GM23338 (cell line): ENCODE data around the gene RAB40C. TPM values are rescaled to one million over a fixed set of nuclear protein-coding genes. Genes with fewer than 3 reads are reported as not detected.

Experiments
- ATAC-seq: fragments of 200-7000 bp; cut with Tn5 transposase; 3 replicates; pipeline ENCODE4 v1.9.1; 2020
- DNase-seq: peaks from one replicate; pipeline ENCODE4 v3.0.0-alpha.2; 2015; ENCODE audit warnings: low spot score
- H2AFZ ChIP-seq: fragments of 200-600 bp; sonication (generic); 2 replicates; pipeline ENCODE4 v1.8.0; 2016; ENCODE audit warnings: antibody characterized with exemption, mild to moderate bottlenecking, moderate library complexity
- H3F3A ChIP-seq: fragments of 200-600 bp; sonication (generic); replicated peaks from 2 replicates; pipeline ENCODE4 v1.8.0; 2017; ENCODE audit warnings: antibody characterized with exemption, mixed run types, low read depth
- H3K27ac ChIP-seq: fragments of 200-600 bp; sonication (generic); 2 replicates; pipeline ENCODE4 v1.6.1; 2016; ENCODE audit warnings: low read depth
- H3K27me3 ChIP-seq: fragments of 200-600 bp; sonication (generic); 2 replicates; pipeline ENCODE4 v1.8.0; 2016; ENCODE audit warnings: mild to moderate bottlenecking, mixed run types, moderate library complexity; ENCODE audit not compliant: insufficient read depth
- H3K36me3 ChIP-seq: fragments of 200-600 bp; sonication (generic); 2 replicates; pipeline ENCODE4 v1.8.0; 2016; ENCODE audit warnings: mild to moderate bottlenecking; ENCODE audit not compliant: insufficient read depth
- H3K4me1 ChIP-seq: fragments of 200-600 bp; sonication (generic); 2 replicates; pipeline ENCODE4 v1.8.0; 2016; ENCODE audit warnings: mild to moderate bottlenecking, moderate library complexity; ENCODE audit not compliant: insufficient read depth
- H3K4me2 ChIP-seq: fragments of 200-600 bp; sonication (generic); 2 replicates; pipeline ENCODE4 v1.7.1; 2017; ENCODE audit warnings: mixed run types
- H3K4me3 ChIP-seq: fragments of 200-600 bp; sonication (generic); 2 replicates; pipeline ENCODE4 v1.6.1; 2016; ENCODE audit warnings: mixed run types
- H3K79me2 ChIP-seq: fragments of 200-600 bp; sonication (generic); replicated peaks from 2 replicates; pipeline ENCODE4 v1.8.0; 2017; ENCODE audit warnings: mild to moderate bottlenecking; ENCODE audit not compliant: insufficient read depth
- H3K9me2 ChIP-seq: fragments of 200-600 bp; sonication (generic); 2 replicates; pipeline ENCODE4 v1.8.0; 2017; ENCODE audit not compliant: insufficient read depth
- H4K20me1 ChIP-seq: fragments of 200-600 bp; sonication (generic); replicated peaks from 2 replicates; pipeline ENCODE4 v1.8.0; 2017; ENCODE audit warnings: mild to moderate bottlenecking; ENCODE audit not compliant: insufficient read depth
- H3K27ac Mint-ChIP-seq: 2 replicates; pipeline ENCODE4 v1.8.0; 2020; ENCODE audit warnings: inconsistent platforms, mild to moderate bottlenecking, moderate library complexity, mixed read lengths
- H3K27me3 Mint-ChIP-seq: 3 replicates; pipeline ENCODE4 v1.8.0; 2022; ENCODE audit warnings: low read depth, mild to moderate bottlenecking, moderate library complexity, mixed read lengths, inconsistent platforms; ENCODE audit not compliant: insufficient read depth, poor library complexity
- H3K36me3 Mint-ChIP-seq: 3 replicates; pipeline ENCODE4 v1.8.0; 2021; ENCODE audit warnings: low read depth, mild to moderate bottlenecking, inconsistent platforms, moderate library complexity, mixed read lengths
- H3K4me1 Mint-ChIP-seq: 3 replicates; pipeline ENCODE4 v1.8.0; 2020; ENCODE audit warnings: mild to moderate bottlenecking, inconsistent platforms, mixed read lengths
- H3K4me3 Mint-ChIP-seq: 3 replicates; pipeline ENCODE4 v1.8.0; 2021; ENCODE audit warnings: moderate library complexity, mild to moderate bottlenecking, inconsistent platforms, mixed read lengths
- H3K9me3 Mint-ChIP-seq: 3 replicates; pipeline ENCODE4 v1.8.0; 2020; ENCODE audit warnings: moderate library complexity, mild to moderate bottlenecking, inconsistent platforms, mixed read lengths
- EZH2 ChIP-seq: fragments of 200-600 bp; sonication (generic); IDR thresholded peaks from one replicate; pipeline ENCODE4 v1.8.0; 2017; ENCODE audit warnings: antibody characterized with exemption, mild to moderate bottlenecking, low read depth; ENCODE audit not compliant: unreplicated experiment
- EZH2phosphoT487 ChIP-seq: fragments of 200-600 bp; sonication (generic); IDR thresholded peaks from one replicate; pipeline ENCODE4 v1.8.1; 2018; ENCODE audit warnings: antibody characterized with exemption; ENCODE audit not compliant: unreplicated experiment
- JUNB ChIP-seq: IDR thresholded peaks from one replicate; pipeline ENCODE4 v1.6.1; 2016; ENCODE audit warnings: antibody characterized with exemption; ENCODE audit not compliant: unreplicated experiment
- POLR2AphosphoS5 ChIP-seq: IDR thresholded peaks from 2 replicates; pipeline ENCODE4 v1.6.1; 2016; ENCODE audit warnings: antibody characterized with exemption, low read depth
- ZNF331 ChIP-seq: fragments of 250-450 bp; sonication (Bioruptor Pico); IDR thresholded peaks from 2 replicates; pipeline ENCODE4 v1.5.0; 2020; ENCODE audit warnings: low read depth, mild to moderate bottlenecking, moderate library complexity
- polyA plus RNA-seq: library from polyadenylated mRNA; unstranded; fragments of >200 nt; fragmentation: Nextera tagmentation; extraction: Ambion mirVana; gene quantifications from 2 replicates; pipeline ENCODE4 v1.2.1, GENCODE V29; 2016
- total RNA-seq: library from RNA; depleted of rRNA; stranded (reverse); fragments of >200 nt; shearing (Covaris generic); gene quantifications from 2 replicates; pipeline ENCODE4 v1.2.3, GENCODE V29; 2014
- TF ChIP-seq, protein P1 (sequence below): fragments of 250-450 bp; sonication (Bioruptor Pico); IDR thresholded peaks from 2 replicates; pipeline ENCODE4 v1.5.0; 2020; ENCODE audit warnings: mild to moderate bottlenecking, moderate library complexity
- TF ChIP-seq, protein P2 (sequence below): IDR thresholded peaks from 2 replicates; pipeline ENCODE4 v1.6.1; 2016; ENCODE audit warnings: antibody characterized with exemption
- TF ChIP-seq, protein P3 (sequence below): IDR thresholded peaks from one replicate; pipeline ENCODE4 v1.6.1; 2018; ENCODE audit warnings: antibody characterized with exemption; ENCODE audit not compliant: unreplicated experiment
- TF ChIP-seq, protein P4 (sequence below), 2 experiments: fragments of 200-600 bp in 1 of 2; sonication (generic) in 1 of 2; conservative IDR thresholded peaks; 2 replicates each; pipeline versions ENCODE4 v1.5.1 to v1.6.1; 2016 to 2017; ENCODE audit warnings: antibody characterized with exemption in 2 of 2, low read depth in 2 of 2, mild to moderate bottlenecking in 2 of 2, moderate library complexity in 1 of 2

Gene RAB40C
- total and polyA plus RNA-seq, 2 experiments from 2014 or later: 11.2 to 24.6 TPM

DNA sequence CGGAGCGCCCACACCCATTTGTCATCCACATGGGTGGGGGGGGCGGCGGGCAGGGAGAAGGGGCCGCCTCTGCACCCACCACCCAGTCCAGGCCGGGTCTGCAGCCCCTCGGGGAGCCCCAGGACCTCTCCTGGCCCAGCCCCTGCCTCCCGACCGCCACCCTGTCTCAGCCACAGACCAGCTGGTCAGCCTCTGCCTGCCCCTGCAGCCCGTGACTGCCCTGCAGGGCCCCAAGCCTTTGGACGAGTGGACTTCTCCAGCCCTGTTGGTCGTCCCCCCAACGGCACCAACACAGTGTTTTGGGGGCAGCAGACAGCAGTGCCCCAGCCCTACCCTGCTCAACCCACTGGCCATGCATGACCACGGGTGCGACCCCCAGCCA is 28.5 kb upstream of the RAB40C start:
- no peaks in the 10 kb centered on the region for H3K9me2 ChIP-seq
- H3K4me2 ChIP-seq: no peak overlapping the region
- H3K4me3 Mint-ChIP-seq: no peak overlapping the region
- H3K4me1 Mint-ChIP-seq: no peaks in the 10 kb centered on the region
- TF ChIP-seq, protein P1, sequence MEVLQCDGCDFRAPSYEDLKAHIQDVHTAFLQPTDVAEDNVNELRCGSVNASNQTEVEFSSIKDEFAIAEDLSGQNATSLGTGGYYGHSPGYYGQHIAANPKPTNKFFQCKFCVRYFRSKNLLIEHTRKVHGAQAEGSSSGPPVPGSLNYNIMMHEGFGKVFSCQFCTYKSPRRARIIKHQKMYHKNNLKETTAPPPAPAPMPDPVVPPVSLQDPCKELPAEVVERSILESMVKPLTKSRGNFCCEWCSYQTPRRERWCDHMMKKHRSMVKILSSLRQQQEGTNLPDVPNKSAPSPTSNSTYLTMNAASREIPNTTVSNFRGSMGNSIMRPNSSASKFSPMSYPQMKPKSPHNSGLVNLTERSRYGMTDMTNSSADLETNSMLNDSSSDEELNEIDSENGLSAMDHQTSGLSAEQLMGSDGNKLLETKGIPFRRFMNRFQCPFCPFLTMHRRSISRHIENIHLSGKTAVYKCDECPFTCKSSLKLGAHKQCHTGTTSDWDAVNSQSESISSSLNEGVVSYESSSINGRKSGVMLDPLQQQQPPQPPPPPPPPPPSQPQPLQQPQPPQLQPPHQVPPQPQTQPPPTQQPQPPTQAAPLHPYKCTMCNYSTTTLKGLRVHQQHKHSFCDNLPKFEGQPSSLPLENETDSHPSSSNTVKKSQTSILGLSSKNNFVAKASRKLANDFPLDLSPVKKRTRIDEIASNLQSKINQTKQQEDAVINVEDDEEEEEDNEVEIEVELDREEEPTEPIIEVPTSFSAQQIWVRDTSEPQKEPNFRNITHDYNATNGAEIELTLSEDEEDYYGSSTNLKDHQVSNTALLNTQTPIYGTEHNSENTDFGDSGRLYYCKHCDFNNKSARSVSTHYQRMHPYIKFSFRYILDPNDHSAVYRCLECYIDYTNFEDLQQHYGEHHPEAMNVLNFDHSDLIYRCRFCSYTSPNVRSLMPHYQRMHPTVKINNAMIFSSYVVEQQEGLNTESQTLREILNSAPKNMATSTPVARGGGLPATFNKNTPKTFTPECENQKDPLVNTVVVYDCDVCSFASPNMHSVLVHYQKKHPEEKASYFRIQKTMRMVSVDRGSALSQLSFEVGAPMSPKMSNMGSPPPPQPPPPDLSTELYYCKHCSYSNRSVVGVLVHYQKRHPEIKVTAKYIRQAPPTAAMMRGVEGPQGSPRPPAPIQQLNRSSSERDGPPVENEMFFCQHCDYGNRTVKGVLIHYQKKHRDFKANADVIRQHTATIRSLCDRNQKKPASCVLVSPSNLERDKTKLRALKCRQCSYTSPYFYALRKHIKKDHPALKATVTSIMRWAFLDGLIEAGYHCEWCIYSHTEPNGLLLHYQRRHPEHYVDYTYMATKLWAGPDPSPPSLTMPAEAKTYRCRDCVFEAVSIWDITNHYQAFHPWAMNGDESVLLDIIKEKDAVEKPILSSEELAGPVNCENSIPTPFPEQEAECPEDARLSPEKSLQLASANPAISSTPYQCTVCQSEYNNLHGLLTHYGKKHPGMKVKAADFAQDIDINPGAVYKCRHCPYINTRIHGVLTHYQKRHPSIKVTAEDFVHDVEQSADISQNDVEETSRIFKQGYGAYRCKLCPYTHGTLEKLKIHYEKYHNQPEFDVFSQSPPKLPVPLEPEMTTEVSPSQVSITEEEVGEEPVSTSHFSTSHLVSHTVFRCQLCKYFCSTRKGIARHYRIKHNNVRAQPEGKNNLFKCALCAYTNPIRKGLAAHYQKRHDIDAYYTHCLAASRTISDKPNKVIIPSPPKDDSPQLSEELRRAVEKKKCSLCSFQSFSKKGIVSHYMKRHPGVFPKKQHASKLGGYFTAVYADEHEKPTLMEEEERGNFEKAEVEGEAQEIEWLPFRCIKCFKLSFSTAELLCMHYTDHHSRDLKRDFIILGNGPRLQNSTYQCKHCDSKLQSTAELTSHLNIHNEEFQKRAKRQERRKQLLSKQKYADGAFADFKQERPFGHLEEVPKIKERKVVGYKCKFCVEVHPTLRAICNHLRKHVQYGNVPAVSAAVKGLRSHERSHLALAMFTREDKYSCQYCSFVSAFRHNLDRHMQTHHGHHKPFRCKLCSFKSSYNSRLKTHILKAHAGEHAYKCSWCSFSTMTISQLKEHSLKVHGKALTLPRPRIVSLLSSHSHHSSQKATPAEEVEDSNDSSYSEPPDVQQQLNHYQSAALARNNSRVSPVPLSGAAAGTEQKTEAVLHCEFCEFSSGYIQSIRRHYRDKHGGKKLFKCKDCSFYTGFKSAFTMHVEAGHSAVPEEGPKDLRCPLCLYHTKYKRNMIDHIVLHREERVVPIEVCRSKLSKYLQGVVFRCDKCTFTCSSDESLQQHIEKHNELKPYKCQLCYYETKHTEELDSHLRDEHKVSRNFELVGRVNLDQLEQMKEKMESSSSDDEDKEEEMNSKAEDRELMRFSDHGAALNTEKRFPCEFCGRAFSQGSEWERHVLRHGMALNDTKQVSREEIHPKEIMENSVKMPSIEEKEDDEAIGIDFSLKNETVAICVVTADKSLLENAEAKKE: no peak
- TF ChIP-seq, protein P2, sequence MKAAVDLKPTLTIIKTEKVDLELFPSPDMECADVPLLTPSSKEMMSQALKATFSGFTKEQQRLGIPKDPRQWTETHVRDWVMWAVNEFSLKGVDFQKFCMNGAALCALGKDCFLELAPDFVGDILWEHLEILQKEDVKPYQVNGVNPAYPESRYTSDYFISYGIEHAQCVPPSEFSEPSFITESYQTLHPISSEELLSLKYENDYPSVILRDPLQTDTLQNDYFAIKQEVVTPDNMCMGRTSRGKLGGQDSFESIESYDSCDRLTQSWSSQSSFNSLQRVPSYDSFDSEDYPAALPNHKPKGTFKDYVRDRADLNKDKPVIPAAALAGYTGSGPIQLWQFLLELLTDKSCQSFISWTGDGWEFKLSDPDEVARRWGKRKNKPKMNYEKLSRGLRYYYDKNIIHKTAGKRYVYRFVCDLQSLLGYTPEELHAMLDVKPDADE: no peak
- TF ChIP-seq POLR2AphosphoS5: no peak
- no peak for TF ChIP-seq JUNB
- no peak for TF ChIP-seq ZNF331
- TF ChIP-seq EZH2: no peak
- TF ChIP-seq, protein P3, sequence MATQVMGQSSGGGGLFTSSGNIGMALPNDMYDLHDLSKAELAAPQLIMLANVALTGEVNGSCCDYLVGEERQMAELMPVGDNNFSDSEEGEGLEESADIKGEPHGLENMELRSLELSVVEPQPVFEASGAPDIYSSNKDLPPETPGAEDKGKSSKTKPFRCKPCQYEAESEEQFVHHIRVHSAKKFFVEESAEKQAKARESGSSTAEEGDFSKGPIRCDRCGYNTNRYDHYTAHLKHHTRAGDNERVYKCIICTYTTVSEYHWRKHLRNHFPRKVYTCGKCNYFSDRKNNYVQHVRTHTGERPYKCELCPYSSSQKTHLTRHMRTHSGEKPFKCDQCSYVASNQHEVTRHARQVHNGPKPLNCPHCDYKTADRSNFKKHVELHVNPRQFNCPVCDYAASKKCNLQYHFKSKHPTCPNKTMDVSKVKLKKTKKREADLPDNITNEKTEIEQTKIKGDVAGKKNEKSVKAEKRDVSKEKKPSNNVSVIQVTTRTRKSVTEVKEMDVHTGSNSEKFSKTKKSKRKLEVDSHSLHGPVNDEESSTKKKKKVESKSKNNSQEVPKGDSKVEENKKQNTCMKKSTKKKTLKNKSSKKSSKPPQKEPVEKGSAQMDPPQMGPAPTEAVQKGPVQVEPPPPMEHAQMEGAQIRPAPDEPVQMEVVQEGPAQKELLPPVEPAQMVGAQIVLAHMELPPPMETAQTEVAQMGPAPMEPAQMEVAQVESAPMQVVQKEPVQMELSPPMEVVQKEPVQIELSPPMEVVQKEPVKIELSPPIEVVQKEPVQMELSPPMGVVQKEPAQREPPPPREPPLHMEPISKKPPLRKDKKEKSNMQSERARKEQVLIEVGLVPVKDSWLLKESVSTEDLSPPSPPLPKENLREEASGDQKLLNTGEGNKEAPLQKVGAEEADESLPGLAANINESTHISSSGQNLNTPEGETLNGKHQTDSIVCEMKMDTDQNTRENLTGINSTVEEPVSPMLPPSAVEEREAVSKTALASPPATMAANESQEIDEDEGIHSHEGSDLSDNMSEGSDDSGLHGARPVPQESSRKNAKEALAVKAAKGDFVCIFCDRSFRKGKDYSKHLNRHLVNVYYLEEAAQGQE: no peak
- TF ChIP-seq, protein P4, sequence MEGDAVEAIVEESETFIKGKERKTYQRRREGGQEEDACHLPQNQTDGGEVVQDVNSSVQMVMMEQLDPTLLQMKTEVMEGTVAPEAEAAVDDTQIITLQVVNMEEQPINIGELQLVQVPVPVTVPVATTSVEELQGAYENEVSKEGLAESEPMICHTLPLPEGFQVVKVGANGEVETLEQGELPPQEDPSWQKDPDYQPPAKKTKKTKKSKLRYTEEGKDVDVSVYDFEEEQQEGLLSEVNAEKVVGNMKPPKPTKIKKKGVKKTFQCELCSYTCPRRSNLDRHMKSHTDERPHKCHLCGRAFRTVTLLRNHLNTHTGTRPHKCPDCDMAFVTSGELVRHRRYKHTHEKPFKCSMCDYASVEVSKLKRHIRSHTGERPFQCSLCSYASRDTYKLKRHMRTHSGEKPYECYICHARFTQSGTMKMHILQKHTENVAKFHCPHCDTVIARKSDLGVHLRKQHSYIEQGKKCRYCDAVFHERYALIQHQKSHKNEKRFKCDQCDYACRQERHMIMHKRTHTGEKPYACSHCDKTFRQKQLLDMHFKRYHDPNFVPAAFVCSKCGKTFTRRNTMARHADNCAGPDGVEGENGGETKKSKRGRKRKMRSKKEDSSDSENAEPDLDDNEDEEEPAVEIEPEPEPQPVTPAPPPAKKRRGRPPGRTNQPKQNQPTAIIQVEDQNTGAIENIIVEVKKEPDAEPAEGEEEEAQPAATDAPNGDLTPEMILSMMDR (conservative IDR thresholded peaks at IDR 0.05; ENCODE audit: low read depth in 2 of 2): no peak
- TF ChIP-seq EZH2phosphoT487: no peak
- peaks cover 2% of the 10 kb centered on the region; the same call in 1 of the 2 replicates for H3K4me1 ChIP-seq
- 0 out of 2 replicates have a peak, but pooled peaks cover 2% of the 10 kb centered on the region for H3F3A ChIP-seq
- no peak overlapping the region for H2AFZ ChIP-seq
- no peak for ATAC-seq
- no peaks in the 10 kb centered on the region for H3K36me3 ChIP-seq
- H3K36me3 Mint-ChIP-seq: no peaks in the 10 kb centered on the region
- no peak overlapping the region for H3K27ac ChIP-seq
- peaks cover 34% of the 10 kb centered on the region for H3K27me3 ChIP-seq
- peaks cover 14% of the 10 kb centered on the region for H3K27me3 Mint-ChIP-seq
- no peaks in the 10 kb centered on the region for H3K79me2 ChIP-seq
- H3K27ac Mint-ChIP-seq: no peak overlapping the region
- H3K9me3 Mint-ChIP-seq: no peaks in the 10 kb centered on the region
- H4K20me1 ChIP-seq: no peaks in the 10 kb centered on the region
- DNase-seq: no peak
- no peak overlapping the region for H3K4me3 ChIP-seq
